CD14-positive monocyte (primary cell): ENCODE results near the gene MICU1. TPM values are rescaled to one million over a fixed set of nuclear protein-coding genes. Genes with fewer than 3 reads are reported as not detected.

ENCODE experiments used
- DNase-seq, 3 donors: peaks; one replicate each; pipeline ENCODE4 v3.0.0-alpha.2; 2011 to 2022
- H2AFZ ChIP-seq: 2 replicates; pipeline ENCODE4 v1.6.0; 2012; ENCODE audit warnings: mild to moderate bottlenecking, low read depth, low read length, inconsistent platforms; ENCODE audit not compliant: insufficient read depth, poor library complexity, severe bottlenecking
- H3K27ac ChIP-seq, 2 donors: 1 replicate in 1 of 2; 2 replicates in 1 of 2; pipeline ENCODE4 v1.5.1; 2012 to 2013; ENCODE audit warnings: low read length in 2 of 2, control low read depth in 1 of 2, inconsistent platforms in 1 of 2, low read depth in 1 of 2, mild to moderate bottlenecking in 1 of 2
- H3K27me3 ChIP-seq, 2 donors: one replicate each; pipeline versions ENCODE4 v1.6.0 to v1.6.1; 2011 to 2013; ENCODE audit warnings: low read length in 2 of 2; ENCODE audit not compliant: control insufficient read depth in 2 of 2, insufficient read depth in 2 of 2
- H3K36me3 ChIP-seq, 2 donors: replicated peaks in 1 of 2; 1 replicate in 1 of 2; 2 replicates in 1 of 2; pipeline versions ENCODE4 v1.5.1 to v1.6.1; 2012 to 2013; ENCODE audit warnings: low read length in 2 of 2, control low read depth in 1 of 2, inconsistent platforms in 1 of 2, mild to moderate bottlenecking in 1 of 2; ENCODE audit not compliant: insufficient read depth in 2 of 2, control insufficient read depth in 1 of 2
- H3K4me1 ChIP-seq, 2 donors: 1 replicate in 1 of 2; 2 replicates in 1 of 2; pipeline versions ENCODE4 v1.5.1 to v1.6.1; 2012 to 2013; ENCODE audit warnings: low read length in 2 of 2, control low read depth in 1 of 2, inconsistent platforms in 1 of 2, mild to moderate bottlenecking in 1 of 2, moderate library complexity in 1 of 2; ENCODE audit not compliant: insufficient read depth in 2 of 2, control insufficient read depth in 1 of 2
- H3K4me2 ChIP-seq: replicated peaks from 2 replicates; pipeline ENCODE3; 2012; ENCODE audit warnings: low read length, moderate library complexity, mild to moderate bottlenecking; ENCODE audit not compliant: poor library complexity, severe bottlenecking; ENCODE audit errors: extremely low read depth
- H3K4me3 ChIP-seq, 3 experiments: fragments of 200-600 bp in 1 of 3; sonication (generic) in 1 of 3; replicated peaks in 1 of 3; 1 replicate in 2 of 3; 2 replicates in 1 of 3; pipeline ENCODE4 v1.5.1; 2011 to 2013; ENCODE audit warnings: low read length in 3 of 3, mild to moderate bottlenecking in 3 of 3, control low read depth in 2 of 3, low read depth in 2 of 3, inconsistent platforms in 1 of 3, moderate library complexity in 1 of 3
- H3K79me2 ChIP-seq: 2 replicates; pipeline ENCODE4 v1.6.0; 2012; ENCODE audit warnings: mild to moderate bottlenecking, control low read depth, inconsistent platforms, low read length, moderate library complexity; ENCODE audit not compliant: insufficient read depth
- H3K9ac ChIP-seq: 2 replicates; pipeline ENCODE4 v1.6.0; 2017; ENCODE audit warnings: low read length, mild to moderate bottlenecking; ENCODE audit not compliant: insufficient read depth, poor library complexity, severe bottlenecking
- H3K9me3 ChIP-seq, 2 donors: replicated peaks in 1 of 2; 1 replicate in 1 of 2; 2 replicates in 1 of 2; pipeline versions ENCODE4 v1.5.1 to v1.6.1; 2012 to 2013; ENCODE audit warnings: low read length in 2 of 2, control low read depth in 1 of 2; ENCODE audit not compliant: control insufficient read depth in 1 of 2, insufficient read depth in 1 of 2
- H4K20me1 ChIP-seq: 2 replicates; pipeline ENCODE4 v1.6.0; 2012; ENCODE audit warnings: mild to moderate bottlenecking, low read length, control low read depth, moderate library complexity; ENCODE audit not compliant: insufficient read depth
- H3K27ac Mint-ChIP-seq, 7 donors: one replicate each; pipeline ENCODE4 v1.8.0; 2020; ENCODE audit warnings: mild to moderate bottlenecking in 7 of 7, mixed read lengths in 7 of 7, moderate library complexity in 6 of 7, inconsistent platforms in 2 of 7
- H3K27me3 Mint-ChIP-seq, 3 donors: one replicate each; pipeline ENCODE4 v1.8.0; 2021 to 2022; ENCODE audit warnings: low read depth in 3 of 3, mild to moderate bottlenecking in 3 of 3, mixed read lengths in 3 of 3, moderate library complexity in 3 of 3, inconsistent platforms in 1 of 3
- H3K36me3 Mint-ChIP-seq, 2 donors: one replicate each; pipeline ENCODE4 v1.8.0; 2020; ENCODE audit warnings: mixed read lengths in 2 of 2, inconsistent platforms in 1 of 2, mild to moderate bottlenecking in 1 of 2
- H3K4me1 Mint-ChIP-seq: one replicate; pipeline ENCODE4 v1.8.0; 2020; ENCODE audit warnings: mild to moderate bottlenecking, mixed read lengths
- H3K4me3 Mint-ChIP-seq, 2 donors: one replicate each; pipeline ENCODE4 v1.8.0; 2020; ENCODE audit warnings: mild to moderate bottlenecking in 2 of 2, mixed read lengths in 2 of 2, moderate library complexity in 1 of 2
- H3K9me3 Mint-ChIP-seq, 7 donors: one replicate each; pipeline ENCODE4 v1.8.0; 2020 to 2022; ENCODE audit warnings: mixed read lengths in 7 of 7, mild to moderate bottlenecking in 6 of 7, moderate library complexity in 6 of 7, inconsistent platforms in 2 of 7
- WGBS: methylation state at CpG from one replicate; pipeline ENCODE4 v1.1.5; 2013; ENCODE audit warnings: missing lambda C conversion rate; ENCODE audit not compliant: insufficient coverage; 5-methylcytosine and 5-hydroxymethylcytosine counted together
- intact Hi-C, 2 donors: fragments of 100-400 bp; cut with micrococcal nuclease; formaldehyde crosslinking; loops; one replicate each; pipeline versions ENCODE4 v1.15.0 to v1.15.1; 2023
- polyA plus RNA-seq, 3 donors: library from polyadenylated mRNA; depleted of rRNA in 1 of 3; unstranded in 2 of 3; stranded (reverse) in 1 of 3; fragments of 300-500 nt in 2 of 3; fragments of >200 nt in 1 of 3; fragmentation: Illumina TruSeq in 2 of 3; gene quantifications; 1 replicate in 2 of 3; 2 replicates in 1 of 3; pipeline ENCODE4 v1.2.3, GENCODE V29; 2012 to 2021
- TF ChIP-seq, protein P1 (sequence below): fragments of 200-600 bp; IDR thresholded peaks from one replicate; pipeline ENCODE4 v1.8.0; 2022; ENCODE audit warnings: antibody characterized with exemption, mild to moderate bottlenecking

MICU1 gene
- polyA plus RNA-seq, 3 donors: 51.1 to 76.4 (median 51.7) TPM

DNA sequence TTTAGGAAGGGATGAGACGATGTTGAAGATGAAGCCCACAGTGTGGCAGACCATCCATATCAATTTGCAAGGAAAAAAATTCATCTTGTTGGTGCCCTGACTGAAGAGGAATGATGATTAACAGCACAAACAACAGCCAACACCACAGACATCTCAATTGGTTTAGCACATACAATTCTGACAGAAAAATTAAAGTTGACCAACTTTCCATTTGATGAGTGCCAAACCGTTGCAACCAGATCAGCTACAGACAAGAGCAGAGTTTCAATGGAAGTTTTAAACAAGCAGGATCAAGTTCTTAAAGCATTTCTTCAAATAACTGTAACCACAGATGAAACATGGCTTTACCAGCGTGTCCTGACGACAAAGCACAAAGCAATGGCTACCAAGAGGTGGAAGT, 138.8 kb downstream of the MICU1 start:
- no peaks in the 10 kb centered on the region for H3K27me3 ChIP-seq
- no peak for DNase-seq
- Mint-ChIP-seq H3K27ac (peak overlapping the region in 1 of 7 donors; percentile 46), H3K4me3 (no peak overlapping the region), H3K27me3 (peaks cover 0 to 3% (median 0%) of the 10 kb centered on the region in 3 donors), H3K4me1 (peaks cover 52% of the 10 kb centered on the region), H3K36me3 (peaks cover 14 to 18% of the 10 kb centered on the region in 2 donors), H3K9me3 (no peaks in the 10 kb centered on the region)
- no peaks in the 10 kb centered on the region for H3K79me2 ChIP-seq
- 100% methylated on average over 3 of the region's 4 CpGs for WGBS
- TF ChIP-seq, protein P1, sequence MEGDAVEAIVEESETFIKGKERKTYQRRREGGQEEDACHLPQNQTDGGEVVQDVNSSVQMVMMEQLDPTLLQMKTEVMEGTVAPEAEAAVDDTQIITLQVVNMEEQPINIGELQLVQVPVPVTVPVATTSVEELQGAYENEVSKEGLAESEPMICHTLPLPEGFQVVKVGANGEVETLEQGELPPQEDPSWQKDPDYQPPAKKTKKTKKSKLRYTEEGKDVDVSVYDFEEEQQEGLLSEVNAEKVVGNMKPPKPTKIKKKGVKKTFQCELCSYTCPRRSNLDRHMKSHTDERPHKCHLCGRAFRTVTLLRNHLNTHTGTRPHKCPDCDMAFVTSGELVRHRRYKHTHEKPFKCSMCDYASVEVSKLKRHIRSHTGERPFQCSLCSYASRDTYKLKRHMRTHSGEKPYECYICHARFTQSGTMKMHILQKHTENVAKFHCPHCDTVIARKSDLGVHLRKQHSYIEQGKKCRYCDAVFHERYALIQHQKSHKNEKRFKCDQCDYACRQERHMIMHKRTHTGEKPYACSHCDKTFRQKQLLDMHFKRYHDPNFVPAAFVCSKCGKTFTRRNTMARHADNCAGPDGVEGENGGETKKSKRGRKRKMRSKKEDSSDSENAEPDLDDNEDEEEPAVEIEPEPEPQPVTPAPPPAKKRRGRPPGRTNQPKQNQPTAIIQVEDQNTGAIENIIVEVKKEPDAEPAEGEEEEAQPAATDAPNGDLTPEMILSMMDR: no peak
- H3K36me3 ChIP-seq: no peaks in the 10 kb centered on the region
- no peak overlapping the region for H3K4me3 ChIP-seq
- H3K4me1 ChIP-seq: peaks cover 32 to 51% of the 10 kb centered on the region in 2 donors
- intact Hi-C loops: no loop called here
- H3K27ac ChIP-seq: no peak overlapping the region
- H2AFZ ChIP-seq: no peak overlapping the region
- no peaks in the 10 kb centered on the region for H3K9me3 ChIP-seq
- no peak overlapping the region for H3K9ac ChIP-seq
- no peaks in the 10 kb centered on the region for H4K20me1 ChIP-seq
- H3K4me2 ChIP-seq: no peak overlapping the region

DNA sequence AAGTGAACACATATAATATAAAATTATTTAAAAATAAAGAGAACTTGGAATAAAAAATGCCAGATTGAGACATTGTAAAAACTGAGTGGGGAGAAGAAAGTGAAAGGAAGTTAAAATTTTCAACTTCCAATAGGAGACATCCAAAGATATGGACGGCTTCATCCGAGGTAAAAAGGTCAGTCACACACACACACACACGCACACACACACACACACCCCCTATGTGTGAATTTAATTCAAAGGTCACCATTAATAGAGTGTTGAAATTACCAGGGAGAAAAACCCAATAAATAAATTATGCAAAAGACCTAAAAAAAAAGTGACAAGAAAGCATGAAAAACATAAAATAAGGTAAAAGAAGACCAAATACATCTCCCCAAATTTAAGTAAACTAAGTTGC, 140.2 kb downstream of the MICU1 start:
- Histone ChIP-seq H3K36me3 (no peaks in the 10 kb centered on the region), H3K4me1 (peaks cover 23 to 40% of the 10 kb centered on the region in 2 donors), H4K20me1 (no peaks in the 10 kb centered on the region), H3K79me2 (no peaks in the 10 kb centered on the region), H3K9ac (no peak overlapping the region), H3K27ac (no peak overlapping the region), H3K4me3 (no peak overlapping the region), H3K4me2 (no peak overlapping the region), H2AFZ (no peak overlapping the region), H3K9me3 (no peaks in the 10 kb centered on the region), H3K27me3 (no peaks in the 10 kb centered on the region)
- no peak for DNase-seq
- Mint-ChIP-seq H3K4me1 (peaks cover 47% of the 10 kb centered on the region), H3K27me3 (peaks cover 0 to 1% (median 0%) of the 10 kb centered on the region in 3 donors), H3K9me3 (no peaks in the 10 kb centered on the region), H3K27ac (peak overlapping the region in 1 of 7 donors; percentile 21), H3K36me3 (peaks cover 10 to 15% of the 10 kb centered on the region in 2 donors), H3K4me3 (no peak overlapping the region)
- intact Hi-C loops: no loop called here
- no CpG with 5 or more reads among the region's 3 CpGs for WGBS
- TF ChIP-seq, protein P1: no peak
